Fibroblast of villous mesenchyme (primary cell): ENCODE measurements around the gene DCN. TPM values are rescaled to one million over a fixed set of nuclear protein-coding genes. Genes with fewer than 3 reads are reported as not detected.

Source experiments
- DNase-seq: peaks from one replicate; pipeline ENCODE4 v3.0.0-alpha.2; 2010; ENCODE audit warnings: low read depth
- H3K4me3 ChIP-seq: 2 replicates; pipeline ENCODE4 v1.5.1; 2011; ENCODE audit warnings: low read depth, mild to moderate bottlenecking, low read length
- total RNA-seq: library from RNA; depleted of rRNA; stranded (reverse); fragments of >200 nt; gene quantifications from 2 replicates; pipeline ENCODE4 v1.2.3, GENCODE V29; 2012
- TF ChIP-seq, protein P1 (sequence below): IDR thresholded peaks from 2 replicates; pipeline ENCODE4 v1.5.1; 2012; ENCODE audit warnings: low read depth, mild to moderate bottlenecking, low read length; ENCODE audit not compliant: insufficient read depth

The DCN gene, protein sequence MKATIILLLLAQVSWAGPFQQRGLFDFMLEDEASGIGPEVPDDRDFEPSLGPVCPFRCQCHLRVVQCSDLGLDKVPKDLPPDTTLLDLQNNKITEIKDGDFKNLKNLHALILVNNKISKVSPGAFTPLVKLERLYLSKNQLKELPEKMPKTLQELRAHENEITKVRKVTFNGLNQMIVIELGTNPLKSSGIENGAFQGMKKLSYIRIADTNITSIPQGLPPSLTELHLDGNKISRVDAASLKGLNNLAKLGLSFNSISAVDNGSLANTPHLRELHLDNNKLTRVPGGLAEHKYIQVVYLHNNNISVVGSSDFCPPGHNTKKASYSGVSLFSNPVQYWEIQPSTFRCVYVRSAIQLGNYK
- 125 and 258 TPM in 2 replicates for total RNA-seq

DNA sequence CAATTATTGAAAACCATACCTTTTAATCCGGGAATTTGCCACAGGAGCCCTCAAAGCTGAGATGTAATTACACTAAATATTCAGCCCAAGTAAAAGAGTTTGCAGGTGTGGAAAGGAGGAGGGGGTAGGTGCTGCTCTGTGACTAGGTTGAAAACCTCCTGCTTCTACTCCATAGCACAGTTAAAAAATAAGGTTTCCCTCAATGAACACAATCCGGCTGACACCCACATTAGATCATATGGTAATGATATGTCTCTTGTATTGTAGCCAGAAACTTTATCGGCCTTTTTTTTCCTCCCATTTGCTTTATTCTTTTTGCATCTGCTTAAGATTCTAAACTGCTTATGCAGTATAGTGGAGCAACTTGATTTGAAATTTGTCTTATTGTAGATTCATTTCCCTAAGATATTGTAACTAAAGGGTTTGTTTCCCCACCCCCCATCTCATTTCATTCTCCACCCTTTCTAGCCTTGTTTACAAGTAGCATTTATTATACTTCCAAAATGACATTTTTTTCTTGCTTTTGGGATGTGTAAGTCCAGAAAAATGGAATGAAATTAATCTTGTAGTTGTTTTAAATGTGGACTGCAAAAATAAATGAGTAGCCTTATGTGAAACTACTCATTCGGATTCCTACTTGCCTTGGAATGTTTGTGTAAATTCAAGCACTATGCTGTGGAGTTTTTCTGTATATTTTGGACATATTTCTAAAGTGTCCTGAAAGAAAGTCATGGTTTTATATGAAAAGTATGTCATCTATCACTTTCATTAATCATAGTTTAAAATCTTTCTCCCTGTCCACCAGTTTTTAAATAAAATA lies at the start of gene DCN:
Gene DCN, minus strand, starts transcription at position 182 of the 820 bp plus-strand sequence. CDS start 4,265 bp downstream, outside the sequence.
- TF ChIP-seq, protein P1, sequence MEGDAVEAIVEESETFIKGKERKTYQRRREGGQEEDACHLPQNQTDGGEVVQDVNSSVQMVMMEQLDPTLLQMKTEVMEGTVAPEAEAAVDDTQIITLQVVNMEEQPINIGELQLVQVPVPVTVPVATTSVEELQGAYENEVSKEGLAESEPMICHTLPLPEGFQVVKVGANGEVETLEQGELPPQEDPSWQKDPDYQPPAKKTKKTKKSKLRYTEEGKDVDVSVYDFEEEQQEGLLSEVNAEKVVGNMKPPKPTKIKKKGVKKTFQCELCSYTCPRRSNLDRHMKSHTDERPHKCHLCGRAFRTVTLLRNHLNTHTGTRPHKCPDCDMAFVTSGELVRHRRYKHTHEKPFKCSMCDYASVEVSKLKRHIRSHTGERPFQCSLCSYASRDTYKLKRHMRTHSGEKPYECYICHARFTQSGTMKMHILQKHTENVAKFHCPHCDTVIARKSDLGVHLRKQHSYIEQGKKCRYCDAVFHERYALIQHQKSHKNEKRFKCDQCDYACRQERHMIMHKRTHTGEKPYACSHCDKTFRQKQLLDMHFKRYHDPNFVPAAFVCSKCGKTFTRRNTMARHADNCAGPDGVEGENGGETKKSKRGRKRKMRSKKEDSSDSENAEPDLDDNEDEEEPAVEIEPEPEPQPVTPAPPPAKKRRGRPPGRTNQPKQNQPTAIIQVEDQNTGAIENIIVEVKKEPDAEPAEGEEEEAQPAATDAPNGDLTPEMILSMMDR = no peak
- DNase-seq = peak; percentile 52

DNA sequence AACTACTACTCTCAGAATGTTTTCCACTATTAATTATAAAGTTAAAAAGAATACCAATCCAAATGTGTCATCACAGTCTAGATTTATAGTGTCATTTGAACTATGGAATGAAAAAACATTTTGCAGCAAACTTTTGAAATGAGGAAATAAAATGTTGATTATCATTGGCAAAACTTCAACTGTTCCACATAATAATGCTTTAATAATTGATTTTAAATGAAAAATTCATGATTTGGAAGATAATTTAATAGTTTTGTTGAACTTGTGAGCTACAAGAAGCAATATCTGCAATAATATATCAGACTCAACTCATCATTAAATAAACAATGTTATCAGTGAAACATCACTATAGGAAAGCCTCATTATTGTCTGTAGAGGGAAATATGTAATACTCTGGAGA lies 48.2 kb upstream of the DCN start:
- TF ChIP-seq, protein P1 = no peak
- H3K4me3 ChIP-seq = no peak overlapping the region
- no peak for DNase-seq

More for the DNA sequence above, at the start of gene DCN:
- H3K4me3 ChIP-seq = peak within 1 kb of the TSS; percentile 73

DNA sequence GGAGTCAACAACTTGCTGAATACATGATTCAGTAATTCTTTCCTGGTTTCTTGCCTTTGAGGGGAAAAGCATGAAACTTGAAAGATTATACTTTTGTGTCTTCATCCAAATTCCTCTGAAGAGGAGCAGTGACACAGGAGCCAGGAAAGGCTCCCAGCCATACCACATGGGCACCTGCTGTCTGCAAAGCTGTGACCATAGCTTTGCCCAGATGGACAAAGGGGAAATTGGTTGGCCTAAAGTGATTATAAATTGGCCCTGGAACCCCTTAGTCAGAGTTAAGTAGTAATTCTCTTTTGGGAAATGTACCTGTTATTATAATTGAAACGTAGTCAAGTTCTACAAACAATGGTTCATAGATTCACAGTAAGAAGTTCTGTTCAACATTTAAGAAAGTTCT lies 44.3 kb upstream of the DCN start:
- no peak for DNase-seq
- H3K4me3 ChIP-seq = no peak overlapping the region
- TF ChIP-seq, protein P1 = no peak

DNA sequence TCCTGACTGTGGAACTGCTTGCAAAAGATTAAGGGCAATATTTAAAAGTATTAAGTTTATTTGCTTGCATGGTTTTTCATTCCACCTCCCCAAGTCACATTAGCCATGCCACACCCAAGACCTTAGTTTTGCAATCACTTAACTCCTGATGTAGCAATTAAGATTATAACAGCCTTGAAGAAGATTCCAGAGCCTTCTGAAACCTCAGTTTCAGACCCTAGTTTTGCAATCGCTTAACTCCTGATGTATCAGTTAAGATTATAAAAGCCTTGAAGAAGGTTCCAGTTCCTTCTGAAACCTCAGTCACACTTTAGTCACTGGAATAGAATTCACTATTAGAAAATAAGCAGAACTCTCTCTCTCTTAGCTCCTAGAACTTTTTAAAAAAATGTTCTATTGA lies 42.7 kb upstream of the DCN start:
- no peak overlapping the region for H3K4me3 ChIP-seq
- TF ChIP-seq, protein P1 = no peak
- peak; percentile 95 for DNase-seq

DNA sequence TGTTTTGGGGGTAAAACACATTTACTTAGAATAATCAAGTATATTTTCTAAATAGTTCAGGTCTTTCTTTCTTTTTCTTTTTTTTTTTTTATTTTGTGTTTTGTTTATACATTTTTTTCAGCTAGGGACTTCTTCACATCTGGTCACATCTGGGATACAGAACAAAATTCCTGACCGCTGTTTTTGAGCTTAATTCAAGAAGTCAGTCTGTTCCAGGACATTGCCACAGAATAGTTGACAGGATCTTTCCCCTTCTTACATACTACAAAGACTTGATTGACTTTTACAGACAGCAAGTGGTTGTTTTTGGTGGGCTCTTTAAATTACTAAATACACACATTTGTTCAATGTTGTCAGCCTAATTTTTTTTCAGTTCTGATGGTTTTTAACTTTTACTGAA lies 41.8 kb upstream of the DCN start:
- TF ChIP-seq, protein P1 = no peak
- peak; percentile 27 for DNase-seq

DNA sequence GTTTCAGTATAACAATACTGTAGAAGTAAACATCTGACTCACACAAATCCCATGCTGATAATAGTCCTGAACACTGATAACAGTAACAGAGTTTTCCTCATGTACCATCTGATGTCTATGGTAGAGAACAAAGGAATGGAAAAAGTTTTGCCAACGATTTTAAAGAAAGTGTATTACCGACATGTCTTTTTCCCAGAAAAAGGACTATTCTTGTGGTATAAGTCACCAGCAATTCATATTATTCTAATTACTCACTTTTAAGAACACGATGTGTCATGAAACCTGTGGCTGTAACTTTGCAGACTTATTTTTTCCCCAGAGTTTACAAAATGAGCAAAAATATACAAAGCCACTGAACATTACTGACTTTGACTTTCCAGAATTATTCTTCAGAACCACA lies 40.1 kb upstream of the DCN start:
- DNase-seq = peak; percentile 56
- no peak overlapping the region for H3K4me3 ChIP-seq
- TF ChIP-seq, protein P1 = no peak

More for the DNA sequence above, 41.8 kb upstream of the DCN start:
- H3K4me3 ChIP-seq = no peak overlapping the region
